ENCODE results near the gene NCOA7. TPM values are rescaled to one million over a fixed set of nuclear protein-coding genes. Genes with fewer than 3 reads are reported as not detected.

The NCOA7 gene
- total and polyA plus RNA-seq, 2 of the 8 experiments (the other 6 are each of a cell fraction or from before 2014, with no cell fraction given), result 2.6 to 10.7 TPM

DNA sequence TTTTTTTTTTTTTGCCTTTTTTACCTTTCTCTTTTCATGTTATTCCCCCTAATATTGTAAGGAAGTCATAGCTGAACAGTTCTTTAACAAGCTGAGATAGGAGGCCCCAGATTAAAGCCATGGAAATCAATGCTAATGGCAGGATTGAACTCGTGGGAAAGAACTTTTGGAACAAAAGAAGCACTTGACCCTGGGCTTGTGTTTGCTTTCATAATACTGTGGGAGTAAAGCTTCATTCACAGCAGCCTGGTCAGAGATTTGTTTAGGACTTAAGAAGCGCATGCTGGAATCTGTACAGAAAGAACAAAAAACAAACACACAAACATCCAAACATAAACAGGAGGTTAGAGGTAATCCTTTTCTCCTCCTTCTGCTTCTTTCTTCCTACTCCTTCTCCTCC, 36.2 kb upstream of the NCOA7 start:
- H4K91ac ChIP-seq (replicated peaks; ENCODE audit: insufficient read length, low read length), result no peak overlapping the region
- H4K8ac ChIP-seq (ENCODE audit: extremely low read depth, insufficient read depth, low read length), result no peak overlapping the region
- H2AFZ ChIP-seq (ENCODE audit: low read length), result no peak overlapping the region
- FAIRE-seq (no peak), DNase-seq (ENCODE audit: low read depth in 1 of 2, low spot score in 2 of 2) (no peak)
- H3K27me3 ChIP-seq (replicated peaks in 1 of 4; ENCODE audit: control insufficient read depth in 3 of 4, extremely low read depth in 1 of 4, insufficient read depth in 3 of 4, low read length in 3 of 4), result peaks cover 0 to 2% (median 0%) of the 10 kb centered on the region in 4 experiments; a peak in 3 of 7 replicates
- H3K4me1 ChIP-seq (replicated peaks in 1 of 4; ENCODE audit: control insufficient read depth in 3 of 4, insufficient read depth in 4 of 4, low read length in 3 of 4), result peaks cover 0 to 14% (median 2%) of the 10 kb centered on the region in 4 experiments; a peak in 4 of 7 replicates
- H3K23ac ChIP-seq (ENCODE audit: insufficient read length), result no peak overlapping the region
- peaks cover 0 to 17% of the 10 kb centered on the region in 2 experiments; a peak in 3 of 4 replicates for H3K79me2 ChIP-seq (ENCODE audit: control insufficient read depth in 1 of 2, insufficient read depth in 2 of 2, low read length in 2 of 2)
- no peak overlapping the region for H3K9ac ChIP-seq (replicated peaks in 1 of 4; ENCODE audit: extremely low read depth in 1 of 4, low read depth in 3 of 4, low read length in 3 of 4)
- no peak overlapping the region for H2BK120ac ChIP-seq (replicated peaks; ENCODE audit: low read depth, low read length)
- H3K4me3 ChIP-seq (ENCODE audit: extremely low read depth in 1 of 4, insufficient read depth in 2 of 4, low read depth in 3 of 4, low read length in 4 of 4), result no peak overlapping the region
- no peak overlapping the region for H4K5ac ChIP-seq (ENCODE audit: insufficient read length, low read depth, low read length)
- WGBS, 2 experiments (ENCODE audit: extremely low coverage in 1 of 2, insufficient coverage in 1 of 2, insufficient read length in 1 of 2, insufficient replicate concordance in 2 of 2, low coverage in 1 of 2, low lambda C conversion rate in 2 of 2, missing lambda C conversion rate in 1 of 2), result 60% methylated on average over 2 of the region's 2 CpGs; no CpG with 5 or more reads in 1 of the 2 experiments
- no peak overlapping the region for H3K56ac ChIP-seq (replicated peaks; ENCODE audit: insufficient read length, low read depth, low read length)
- ChIA-PET POLR2A (ENCODE audit: partially characterized antibody) (no interaction called here), CTCF (ENCODE audit: partially characterized antibody) (interaction anchor here (0.6 to 9.4 kb wide), 15 partner anchors 9 to 444 kb away, joined by 3 to 158 read pairs (median 3); no protein-coding TSS in a partner anchor)
- no peaks in the 10 kb centered on the region for H3K9me3 ChIP-seq (ENCODE audit: insufficient read depth in 2 of 2, low read depth in 1 of 2, low read length in 1 of 2)
- no peak overlapping the region for H2AK5ac ChIP-seq (ENCODE audit: low read depth, low read length)
- peaks cover 0 to 19% (median 7%) of the 10 kb centered on the region in 4 experiments; a peak in 3 of 8 replicates for H3K36me3 ChIP-seq (ENCODE audit: control insufficient read depth in 2 of 4, insufficient read depth in 4 of 4, low read length in 3 of 4)
- no peak overlapping the region for H3K18ac ChIP-seq (ENCODE audit: extremely low read depth, low read length)
- TF ChIP-seq BACH1 (IDR thresholded peaks at IDR 0.05; ENCODE audit: low read length), result no peak
- TF ChIP-seq, protein P1, sequence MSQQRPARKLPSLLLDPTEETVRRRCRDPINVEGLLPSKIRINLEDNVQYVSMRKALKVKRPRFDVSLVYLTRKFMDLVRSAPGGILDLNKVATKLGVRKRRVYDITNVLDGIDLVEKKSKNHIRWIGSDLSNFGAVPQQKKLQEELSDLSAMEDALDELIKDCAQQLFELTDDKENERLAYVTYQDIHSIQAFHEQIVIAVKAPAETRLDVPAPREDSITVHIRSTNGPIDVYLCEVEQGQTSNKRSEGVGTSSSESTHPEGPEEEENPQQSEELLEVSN (IDR thresholded peaks at IDR 0.05), result no peak
- no peak for TF ChIP-seq BCL11A (IDR thresholded peaks at IDR 0.05; ENCODE audit: low read depth in 2 of 2, low read length in 2 of 2)
- no peak for TF ChIP-seq FOSL1 (IDR thresholded peaks at IDR 0.05; ENCODE audit: insufficient read depth, low read depth, low read length)
- TF ChIP-seq JUN (IDR thresholded peaks at IDR 0.05; ENCODE audit: low read depth, low read length), result no peak
- no peak for TF ChIP-seq YY1 (IDR thresholded peaks at IDR 0.05; ENCODE audit: low read depth, low read length)
- TF ChIP-seq SP4 (IDR thresholded peaks at IDR 0.05; ENCODE audit: low read length), result no peak
- TF ChIP-seq SAP30 (IDR thresholded peaks at IDR 0.05; ENCODE audit: insufficient read depth, insufficient replicate concordance, low read length), result no peak
- no peak overlapping the region for H3K4ac ChIP-seq (replicated peaks; ENCODE audit: insufficient read length, low read depth, low read length)
- H2BK15ac ChIP-seq (ENCODE audit: low read length), result no peak overlapping the region
- H3K14ac ChIP-seq (ENCODE audit: insufficient read length), result no peak overlapping the region
- peaks cover 2 to 8% of the 10 kb centered on the region in 2 experiments for H4K20me1 ChIP-seq (replicated peaks in 1 of 2; ENCODE audit: control insufficient read depth in 1 of 2, insufficient read depth in 2 of 2, low read length in 2 of 2)
- peaks cover 6% of the 10 kb centered on the region for H3K23me2 ChIP-seq (ENCODE audit: low read depth, low read length)
- no peak overlapping the region for H2BK5ac ChIP-seq (ENCODE audit: low read depth, low read length)
- no peak overlapping the region for H3K27ac ChIP-seq (ENCODE audit: low read depth, low read length)
- no peak overlapping the region for H2BK20ac ChIP-seq (ENCODE audit: low read length)
- no peak overlapping the region for H2BK12ac ChIP-seq (ENCODE audit: low read depth, low read length)
- peaks cover 2% of the 10 kb centered on the region; the same call in 1 of the 2 replicates for H3K79me1 ChIP-seq (ENCODE audit: low read depth, low read length)
- H3K4me2 ChIP-seq (ENCODE audit: insufficient read depth in 1 of 2, low read depth in 2 of 2, low read length in 2 of 2), result no peak overlapping the region
